ENCODE data around the gene SERPINB7.

The SERPINB7 gene

DNA sequence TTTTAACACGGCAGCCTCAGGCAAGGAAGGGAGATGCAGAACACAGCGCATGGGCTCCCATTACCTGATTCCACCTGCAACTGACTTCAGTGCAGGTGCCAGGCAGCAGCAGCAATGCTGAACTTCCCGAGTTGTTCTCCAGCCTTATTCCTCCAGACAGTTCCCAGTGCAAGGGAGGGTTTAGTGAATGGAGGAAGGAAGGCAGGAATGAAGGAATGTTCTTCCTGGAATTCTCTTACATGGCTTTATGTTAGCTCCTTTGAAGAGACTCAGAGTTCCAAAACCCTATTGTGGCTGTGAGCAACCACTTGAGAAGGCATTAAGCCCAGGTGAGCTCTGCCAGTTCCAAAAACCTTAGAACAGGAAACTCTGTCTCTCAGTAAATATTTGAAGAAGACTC lies 45.5 kb downstream of the SERPINB7 start:
- Mint-ChIP-seq H3K27me3 (peaks cover 25% of the 10 kb centered on the region), H3K27ac (no peak overlapping the region), H3K4me3 (no peak overlapping the region), H3K4me1 (no peaks in the 10 kb centered on the region), H3K9me3 (peaks cover 11 to 20% of the 10 kb centered on the region in 2 donors)
- DNase-seq: no peak
- no peak for ATAC-seq

DNA sequence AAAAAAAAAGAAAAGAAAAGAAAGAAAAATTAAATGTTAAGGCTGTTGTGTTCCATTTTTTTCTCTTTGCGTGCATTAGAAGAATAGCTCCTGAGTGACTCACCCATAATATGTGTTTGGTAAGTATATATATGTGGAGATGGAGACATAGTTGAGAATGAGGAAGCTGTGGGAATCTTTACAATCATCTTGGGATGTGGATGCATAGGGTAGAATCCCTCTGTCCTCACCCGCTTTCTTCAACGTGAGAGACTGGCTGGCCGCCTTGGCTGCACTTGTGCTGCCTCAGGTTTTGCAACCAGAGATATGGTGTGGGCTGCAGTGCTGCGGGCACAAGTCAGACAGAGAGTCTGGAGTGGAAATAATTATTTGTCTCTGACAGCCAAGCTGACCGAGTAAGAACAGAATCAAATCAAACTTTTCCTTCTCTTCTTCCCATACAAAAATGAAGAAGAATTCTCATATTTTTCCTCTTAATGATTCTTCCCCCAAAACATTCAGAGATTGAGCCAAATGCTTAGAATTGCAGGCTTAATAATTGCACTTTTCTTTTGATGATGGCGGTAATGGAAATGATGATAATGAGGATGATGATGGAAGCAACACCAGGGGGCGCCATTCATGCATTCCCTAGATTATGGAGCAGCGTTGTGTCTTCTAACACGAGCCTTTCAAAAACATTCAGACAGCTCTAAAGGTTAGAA lies 48.5 kb downstream of the SERPINB7 start:
- DNase-seq (no peak), ATAC-seq (no peak)
- Mint-ChIP-seq H3K27ac (no peak overlapping the region), H3K4me3 (no peak overlapping the region), H3K27me3 (peaks cover 25% of the 10 kb centered on the region), H3K4me1 (no peaks in the 10 kb centered on the region), H3K9me3 (no peaks in the 10 kb centered on the region)

DNA sequence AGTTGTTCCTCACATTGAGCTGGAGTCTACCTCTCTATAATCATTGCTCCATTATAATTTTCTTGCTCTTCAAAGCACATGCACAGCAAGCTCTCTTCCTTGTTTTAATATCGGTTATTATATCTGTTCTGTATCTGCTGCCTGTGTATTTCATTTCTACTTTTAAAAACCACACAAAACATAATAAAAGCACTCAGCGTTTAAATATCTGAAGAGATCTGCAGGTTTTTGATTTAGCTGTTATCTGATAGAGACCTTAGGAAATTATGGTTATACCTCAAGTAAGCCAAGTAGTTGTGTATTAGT lies 49.0 kb downstream of the SERPINB7 start:
- ATAC-seq (no peak), DNase-seq (no peak)
- Mint-ChIP-seq H3K9me3 (no peaks in the 10 kb centered on the region), H3K4me1 (no peaks in the 10 kb centered on the region), H3K27ac (no peak overlapping the region), H3K27me3 (peaks cover 25% of the 10 kb centered on the region), H3K4me3 (no peak overlapping the region)

DNA sequence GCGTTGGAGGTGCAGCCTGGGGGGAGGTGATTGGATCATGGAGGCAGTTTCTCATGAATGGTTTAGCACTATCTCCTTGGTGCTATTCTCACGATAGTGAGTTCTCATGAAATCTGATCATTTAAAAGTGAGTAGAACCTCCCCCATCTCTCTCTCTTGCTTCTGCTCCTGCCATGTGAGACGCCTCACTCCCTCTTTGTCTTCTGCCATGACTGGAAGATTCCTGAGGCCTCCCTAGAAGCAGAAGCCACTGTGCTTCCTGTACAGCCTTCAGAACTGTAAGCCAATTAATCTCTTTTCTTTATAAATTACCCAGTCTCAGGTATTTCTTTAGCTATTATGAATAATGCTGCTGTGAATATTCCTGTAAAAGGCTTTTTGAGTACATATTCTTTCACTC lies 52.9 kb downstream of the SERPINB7 start:
- H3K4me1 Mint-ChIP-seq: no peaks in the 10 kb centered on the region
- no peaks in the 10 kb centered on the region for H3K9me3 Mint-ChIP-seq
- ATAC-seq (no peak), DNase-seq (no peak)
- H3K4me3 Mint-ChIP-seq: no peak overlapping the region
- H3K27me3 Mint-ChIP-seq: peaks cover 16% of the 10 kb centered on the region
- H3K27ac Mint-ChIP-seq: no peak overlapping the region

DNA sequence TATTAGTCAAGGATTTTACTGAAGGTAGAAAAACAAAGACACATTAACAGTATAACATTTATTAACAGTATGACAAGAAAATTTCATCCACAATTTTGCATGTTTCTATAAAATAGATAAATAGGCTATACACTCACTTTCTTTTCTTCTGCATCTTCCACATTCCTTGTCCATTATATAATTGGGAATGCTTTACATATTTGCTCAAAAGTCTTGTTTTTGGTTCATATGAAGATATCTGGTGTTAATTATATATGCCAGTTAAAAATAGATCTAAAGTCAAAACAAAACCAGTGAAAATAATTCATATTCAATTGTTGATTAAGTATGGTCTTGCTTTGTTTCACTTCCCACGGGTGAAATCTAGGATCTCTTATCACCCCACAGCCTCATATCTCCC lies 53.4 kb downstream of the SERPINB7 start:
- no peak overlapping the region for H3K4me3 Mint-ChIP-seq
- no peak overlapping the region for H3K27ac Mint-ChIP-seq
- H3K4me1 Mint-ChIP-seq: no peaks in the 10 kb centered on the region
- H3K9me3 Mint-ChIP-seq: no peaks in the 10 kb centered on the region
- DNase-seq: no peak
- peaks cover 15% of the 10 kb centered on the region for H3K27me3 Mint-ChIP-seq
- no peak for ATAC-seq

DNA sequence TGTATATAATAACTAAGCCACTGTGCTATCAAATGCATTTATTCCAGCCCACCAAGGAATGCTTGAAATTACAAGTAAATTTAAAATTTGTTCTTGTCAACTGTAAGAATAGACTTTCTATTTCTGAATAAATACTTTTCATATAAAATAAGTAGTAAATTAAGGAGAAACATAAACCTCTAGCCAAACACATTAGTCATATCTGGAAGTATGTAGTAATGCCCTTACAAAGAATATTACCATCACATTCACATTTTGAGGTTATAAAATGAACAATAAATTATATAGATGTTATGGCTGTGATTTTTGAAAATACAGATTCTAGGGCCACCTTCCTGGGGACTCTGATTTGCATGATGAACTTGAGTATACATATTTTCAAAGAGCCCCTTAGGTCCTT lies 54.7 kb downstream of the SERPINB7 start:
- Mint-ChIP-seq H3K4me3 (no peak overlapping the region), H3K27ac (no peak overlapping the region), H3K27me3 (peaks cover 8% of the 10 kb centered on the region), H3K4me1 (no peaks in the 10 kb centered on the region), H3K9me3 (no peaks in the 10 kb centered on the region)
- DNase-seq: no peak
- no peak for ATAC-seq

DNA sequence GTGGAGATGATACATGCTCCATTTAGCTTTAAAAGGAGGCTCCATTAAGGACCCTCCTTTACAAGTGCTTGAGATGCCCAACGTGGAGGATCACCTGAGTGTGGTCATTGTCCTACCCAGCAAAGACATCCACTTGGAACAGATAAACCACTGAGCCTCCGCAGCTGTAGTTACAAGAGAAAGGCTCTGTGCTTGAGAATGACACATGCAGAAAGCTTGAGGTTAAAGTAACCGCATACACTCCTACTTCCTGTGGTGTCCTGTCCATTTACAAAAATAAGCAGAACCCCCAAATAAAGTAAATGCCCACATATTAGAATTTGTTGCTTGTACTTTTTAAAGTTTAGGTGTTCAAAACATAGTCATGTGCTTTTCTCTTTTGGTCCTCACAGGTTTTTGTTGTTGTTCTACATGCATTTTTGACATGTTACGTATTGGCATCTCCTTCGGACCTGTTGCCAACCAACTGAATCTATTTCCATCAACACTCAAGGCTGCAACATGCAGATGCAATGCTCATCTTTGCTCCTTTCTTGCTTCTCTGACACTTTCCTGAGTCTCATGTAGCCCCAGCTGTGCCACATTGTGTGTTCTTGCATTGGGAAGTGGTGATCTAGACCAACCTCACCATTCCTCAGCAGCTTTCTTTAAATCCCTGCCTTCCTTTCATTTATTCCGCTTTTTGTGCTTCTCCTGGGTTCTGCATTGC lies 56.0 kb downstream of the SERPINB7 start:
- DNase-seq (no peak), ATAC-seq (peak; percentile 71)
- Mint-ChIP-seq H3K4me1 (no peaks in the 10 kb centered on the region), H3K27me3 (peaks cover 14% of the 10 kb centered on the region), H3K27ac (no peak overlapping the region), H3K4me3 (no peak overlapping the region), H3K9me3 (no peaks in the 10 kb centered on the region)

DNA sequence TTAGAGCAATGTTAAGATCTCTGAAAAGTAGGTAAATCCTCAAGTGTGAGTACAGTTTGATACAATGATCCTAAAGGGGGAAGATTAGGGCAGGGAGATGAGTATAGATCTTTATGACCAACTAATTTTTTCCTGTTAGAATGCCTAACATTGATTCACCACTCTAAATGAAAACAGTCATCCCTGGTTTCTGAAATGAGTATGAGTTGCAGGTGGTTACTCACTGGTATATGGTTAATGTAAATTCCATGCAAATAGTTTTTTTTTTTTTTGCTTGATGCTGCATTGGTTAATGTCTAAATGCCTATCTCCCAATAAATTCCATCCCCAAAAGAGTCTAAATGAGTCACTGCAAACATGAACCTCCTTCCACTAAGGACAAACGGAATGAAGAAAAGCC lies 57.3 kb downstream of the SERPINB7 start:
- Mint-ChIP-seq H3K4me3 (no peak overlapping the region), H3K4me1 (no peaks in the 10 kb centered on the region), H3K27ac (no peak overlapping the region), H3K9me3 (no peaks in the 10 kb centered on the region), H3K27me3 (peaks cover 20% of the 10 kb centered on the region)
- ATAC-seq: peak; percentile 81
- DNase-seq: no peak

DNA sequence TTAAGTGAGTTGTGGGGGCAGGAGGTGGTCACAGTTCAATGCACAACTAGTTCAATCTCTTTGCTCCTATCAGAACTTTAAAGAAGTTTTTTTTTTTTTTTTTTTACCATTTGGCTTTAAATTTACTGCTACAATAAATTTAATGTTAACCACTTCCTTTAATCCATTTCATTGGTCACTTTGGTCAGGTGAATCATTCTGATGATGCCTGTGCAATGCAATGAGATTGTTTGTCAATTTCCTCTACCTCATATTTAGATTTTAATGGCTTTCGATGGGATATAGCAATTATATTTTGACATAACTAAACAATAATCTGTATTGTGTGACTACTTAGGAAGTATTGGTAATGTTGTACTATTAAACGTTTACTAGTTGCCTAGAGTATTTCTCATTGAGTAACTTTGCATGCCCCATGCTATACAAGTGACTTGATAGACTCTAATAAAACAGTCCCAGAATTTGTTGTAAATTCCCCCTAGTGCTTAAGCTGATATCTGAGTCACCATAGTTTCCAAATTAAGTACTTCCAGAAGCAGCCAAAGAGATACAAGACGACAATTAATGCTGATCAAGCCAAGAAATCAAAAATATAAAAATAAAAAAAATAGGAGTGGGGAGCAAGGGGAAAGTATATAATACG lies 59.4 kb downstream of the SERPINB7 start:
- Mint-ChIP-seq H3K9me3 (no peaks in the 10 kb centered on the region), H3K27me3 (peaks cover 20% of the 10 kb centered on the region), H3K4me1 (no peaks in the 10 kb centered on the region), H3K4me3 (no peak overlapping the region), H3K27ac (no peak overlapping the region)
- no peak for DNase-seq
- ATAC-seq: no peak

DNA sequence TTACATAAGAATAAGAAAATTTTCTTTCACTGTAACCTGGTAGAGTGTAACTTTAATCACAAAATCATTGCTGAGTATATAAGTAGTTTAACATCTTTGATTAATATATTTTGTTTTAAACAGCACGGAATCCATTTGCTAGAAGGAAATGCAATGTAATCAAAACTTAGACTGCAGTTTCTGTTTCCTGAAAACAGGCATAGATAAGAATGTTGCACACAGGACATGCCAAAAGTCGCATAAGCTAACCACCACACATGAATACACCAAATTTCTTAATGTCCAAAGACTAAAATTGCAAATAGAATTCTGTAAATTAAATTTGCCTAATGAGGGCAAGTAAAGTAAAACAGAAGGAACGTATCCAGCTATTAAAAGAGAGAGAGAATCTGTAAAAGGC lies 61.2 kb downstream of the SERPINB7 start:
- Mint-ChIP-seq H3K4me3 (no peak overlapping the region), H3K27me3 (peaks cover 29% of the 10 kb centered on the region), H3K27ac (no peak overlapping the region), H3K4me1 (no peaks in the 10 kb centered on the region), H3K9me3 (no peaks in the 10 kb centered on the region)
- ATAC-seq: no peak
- DNase-seq: no peak

DNA sequence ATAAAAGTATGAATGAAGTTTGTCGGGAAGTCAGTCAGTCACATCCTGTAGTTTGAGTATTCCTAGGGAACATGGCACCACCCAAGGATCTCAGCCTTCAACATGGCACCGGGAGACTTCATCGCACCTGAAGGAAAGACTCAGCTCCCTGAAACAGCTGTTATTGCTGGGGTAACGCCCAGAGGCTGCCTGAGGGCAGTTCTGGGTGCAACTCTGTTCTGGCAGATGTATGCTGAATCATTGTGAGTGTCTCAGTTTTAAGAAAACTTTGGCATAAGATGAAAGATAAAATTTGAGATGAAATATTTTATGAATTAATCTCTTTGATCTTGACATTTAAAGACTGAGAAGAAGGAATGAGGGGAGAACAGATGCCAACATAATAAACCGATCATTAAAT lies 62.4 kb downstream of the SERPINB7 start:
- DNase-seq (no peak), ATAC-seq (no peak)
- Mint-ChIP-seq H3K9me3 (no peaks in the 10 kb centered on the region), H3K4me1 (no peaks in the 10 kb centered on the region), H3K27ac (no peak overlapping the region), H3K4me3 (no peak overlapping the region), H3K27me3 (peaks cover 27% of the 10 kb centered on the region)

DNA sequence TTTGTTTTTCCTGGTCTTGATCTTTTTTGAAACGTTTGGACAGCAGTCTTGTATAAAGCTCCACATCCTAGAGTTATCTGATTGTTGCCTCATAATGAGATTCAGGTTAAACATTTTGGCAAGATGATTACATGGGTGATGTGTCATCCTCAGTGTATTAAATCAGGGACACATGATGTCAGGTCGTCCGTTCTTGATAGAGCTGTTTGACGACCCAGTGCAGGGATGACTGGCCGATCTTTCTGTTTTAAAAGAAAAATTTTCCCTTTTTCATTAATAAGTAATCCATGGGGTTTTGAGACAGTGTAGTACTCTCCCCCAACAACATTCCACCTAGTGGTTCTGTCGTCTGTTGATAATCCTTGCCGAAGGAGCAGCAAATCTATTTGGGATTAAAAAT lies 67.8 kb downstream of the SERPINB7 start:
- ATAC-seq (no peak), DNase-seq (no peak)
- Mint-ChIP-seq H3K27ac (no peak overlapping the region), H3K4me1 (no peaks in the 10 kb centered on the region), H3K27me3 (peaks cover 16% of the 10 kb centered on the region), H3K4me3 (no peak overlapping the region), H3K9me3 (no peaks in the 10 kb centered on the region)

DNA sequence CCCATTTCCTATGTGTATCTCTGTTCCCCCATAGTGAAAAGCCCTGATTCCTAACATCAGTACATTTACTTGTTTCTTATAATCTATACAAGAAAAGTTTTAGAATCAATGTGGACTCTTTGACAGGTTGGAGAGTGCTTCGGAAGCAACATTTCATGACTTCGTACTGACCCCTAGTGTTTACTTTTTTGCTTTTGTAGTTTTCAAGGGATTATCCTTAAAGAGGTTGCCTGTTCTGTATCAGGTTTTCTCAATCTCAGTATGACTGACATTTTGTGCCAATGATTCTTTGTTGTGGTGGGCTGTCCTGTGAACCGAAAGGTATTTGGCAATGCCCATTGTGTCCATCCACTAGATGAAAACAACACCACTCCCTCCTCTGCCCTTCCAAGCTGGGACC lies 69.0 kb downstream of the SERPINB7 start:
- peak; percentile 45 for ATAC-seq

DNA sequence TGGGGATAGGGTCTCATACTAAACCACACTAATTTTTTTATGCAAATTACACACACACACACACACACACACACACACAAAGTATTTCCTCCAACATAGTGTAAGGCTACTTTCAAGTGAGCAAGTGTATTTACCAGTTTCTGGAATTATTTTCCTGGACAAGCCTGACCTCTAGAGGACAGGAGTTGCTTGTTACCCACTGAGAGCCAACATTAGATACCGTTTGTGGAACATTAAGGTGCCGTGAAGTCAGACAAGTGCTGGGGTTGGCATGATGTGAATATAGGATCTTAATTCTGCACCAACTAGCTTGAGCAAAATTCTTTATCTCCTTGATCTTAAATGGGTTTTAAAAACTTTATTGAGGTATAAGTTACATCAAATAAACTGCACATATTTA lies 72.9 kb downstream of the SERPINB7 start:
- Mint-ChIP-seq H3K27ac (no peak overlapping the region), H3K4me3 (no peak overlapping the region), H3K9me3 (no peaks in the 10 kb centered on the region), H3K4me1 (no peaks in the 10 kb centered on the region), H3K27me3 (no peaks in the 10 kb centered on the region)
- DNase-seq (no peak), ATAC-seq (peak; percentile 64)

More for the DNA sequence above, 69.0 kb downstream of the SERPINB7 start:
- no peak for DNase-seq
- Mint-ChIP-seq H3K27ac (no peak overlapping the region), H3K27me3 (peaks cover 16% of the 10 kb centered on the region), H3K4me1 (no peaks in the 10 kb centered on the region), H3K4me3 (no peak overlapping the region), H3K9me3 (no peaks in the 10 kb centered on the region)

DNA sequence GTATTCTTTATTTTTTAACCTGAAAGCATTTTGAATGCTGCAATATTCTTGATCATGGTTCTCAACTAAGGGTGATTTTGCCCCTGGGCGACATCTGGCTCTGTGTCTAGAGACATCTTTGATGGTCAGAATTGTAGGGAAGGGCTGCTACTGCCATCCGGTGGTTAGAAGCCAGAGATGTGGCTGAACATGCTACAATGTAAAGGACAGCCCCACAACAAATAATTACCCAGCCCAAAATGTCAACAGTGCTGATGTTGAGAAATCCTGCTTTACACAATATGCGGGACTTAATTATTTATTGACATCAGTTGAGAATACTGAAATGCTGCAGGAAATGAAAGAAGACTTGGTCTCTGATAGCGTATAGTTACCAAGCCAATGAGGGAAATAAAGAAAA lies 74.8 kb downstream of the SERPINB7 start:
- Mint-ChIP-seq H3K27ac (no peak overlapping the region), H3K4me3 (no peak overlapping the region), H3K4me1 (no peaks in the 10 kb centered on the region), H3K9me3 (no peaks in the 10 kb centered on the region), H3K27me3 (no peaks in the 10 kb centered on the region)
- peak in 1 of 2 donors; percentile 15 for DNase-seq
- ATAC-seq: peak; percentile 66

DNA sequence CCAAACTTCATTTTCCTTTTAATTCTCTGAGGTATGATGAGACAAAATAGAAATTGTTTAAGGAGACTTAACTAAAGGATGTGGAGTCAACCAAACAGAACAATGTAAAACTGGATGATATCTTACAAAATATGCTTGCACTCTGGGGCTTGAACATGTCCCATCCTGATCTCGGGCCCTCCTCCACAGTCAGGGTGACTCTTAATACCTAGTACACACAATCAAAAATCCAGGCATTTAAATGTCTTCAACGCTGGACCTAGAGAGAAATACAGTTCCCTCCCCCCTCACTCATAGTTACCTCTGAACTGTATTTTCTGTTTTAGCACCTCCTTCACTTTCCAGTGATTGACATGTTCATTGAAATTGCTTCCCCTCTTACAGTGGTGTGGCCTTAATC lies 75.4 kb downstream of the SERPINB7 start:
- H3K4me1 Mint-ChIP-seq: no peaks in the 10 kb centered on the region
- H3K4me3 Mint-ChIP-seq: no peak overlapping the region
- ATAC-seq (no peak), DNase-seq (no peak)
- H3K27me3 Mint-ChIP-seq: no peaks in the 10 kb centered on the region
- H3K9me3 Mint-ChIP-seq: no peaks in the 10 kb centered on the region
- H3K27ac Mint-ChIP-seq: no peak overlapping the region

Data from stimulated activated naive CD8-positive, alpha-beta T cell treated with anti-CD3 and anti-CD28 coated beads, Interleukin-15, amount 100 ng/mL, for 72 hours (primary cell).